NOMO-1 treated with dmso at 0.1 percent for 144 hours (cell line): ENCODE results near the gene PLXDC2.
"Not testable (repeated sequence)": the region's sequence is repeated elsewhere in the genome, so short reads cannot be mapped to it uniquely, and the experiment has no call there.

Experiments
- DNase-seq: peaks from one replicate; lab custom pipeline; 2025; ENCODE audit not compliant: unreplicated experiment; lab: John Stamatoyannopoulos, UW

Gene PLXDC2

GRCh38 chr10:19816411-19817230 is at the start of gene PLXDC2:
Gene PLXDC2, plus strand, starts transcription at chr10:19816432.
- peak; percentile 70 for DNase-seq

DNA sequence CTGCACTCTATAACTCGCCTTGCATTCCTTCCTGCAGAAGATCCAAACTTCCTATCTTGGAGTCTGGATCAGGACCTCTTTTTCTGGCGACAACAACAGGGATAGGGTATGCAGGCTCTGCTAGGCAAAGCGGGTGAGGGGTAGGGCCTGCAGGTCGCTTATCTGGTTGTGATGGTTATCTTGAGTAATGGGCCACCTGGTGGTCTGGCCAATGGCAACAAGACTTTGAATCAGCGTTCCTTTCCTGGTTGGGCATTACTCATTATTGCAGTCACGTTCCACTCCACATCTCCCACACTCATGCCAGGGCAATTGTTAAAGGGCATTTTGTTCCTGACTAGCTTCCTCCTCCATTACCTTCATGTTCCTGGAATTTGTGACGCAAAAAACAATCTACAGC is 48.4 kb upstream of the PLXDC2 start:
- DNase-seq: no peak

DNA sequence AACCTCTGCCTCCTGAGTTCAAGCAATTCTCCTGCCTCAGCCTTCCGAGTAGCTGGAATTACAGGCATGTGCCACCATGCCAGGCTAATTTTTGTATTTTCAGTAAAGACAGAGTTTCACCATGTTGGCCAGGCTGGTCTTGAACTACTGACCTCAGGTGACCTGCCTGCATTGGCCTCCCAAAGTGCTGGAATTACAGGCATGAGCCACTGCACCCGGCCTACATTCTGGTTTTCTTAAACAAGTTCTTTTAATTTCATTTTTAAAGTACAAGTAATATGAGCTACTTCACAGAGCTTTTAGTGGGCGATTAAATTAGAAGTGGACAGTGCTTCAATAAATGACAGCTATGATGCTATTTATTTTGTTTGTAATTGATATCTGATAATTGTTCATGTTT is 46.4 kb upstream of the PLXDC2 start:
- not testable (repeated sequence) for DNase-seq

- DNase-seq: no peak
These were observed 43.3 kb upstream of the PLXDC2 start for GRCh38 chr10:19772972-19773371.

DNA sequence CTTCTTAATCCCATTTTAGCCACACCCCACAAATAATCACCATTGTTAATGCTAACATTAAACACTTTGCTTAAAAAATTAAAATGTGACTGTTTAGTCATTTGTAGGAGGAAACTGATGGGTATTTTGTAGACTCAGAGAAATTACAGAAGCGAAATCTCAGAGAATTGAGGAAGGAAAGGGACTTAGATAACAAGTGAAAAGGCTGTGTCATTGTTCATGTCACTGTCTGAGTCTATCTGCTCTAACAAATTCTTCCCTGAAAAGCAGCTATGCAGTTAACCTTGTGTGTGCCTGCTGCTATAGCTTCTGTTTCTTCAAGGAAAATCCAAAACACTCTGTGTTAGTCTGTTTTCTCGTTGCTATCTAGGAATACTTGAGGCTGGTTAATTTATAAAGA is 40.9 kb upstream of the PLXDC2 start:
- peak; percentile 52 for DNase-seq

DNA sequence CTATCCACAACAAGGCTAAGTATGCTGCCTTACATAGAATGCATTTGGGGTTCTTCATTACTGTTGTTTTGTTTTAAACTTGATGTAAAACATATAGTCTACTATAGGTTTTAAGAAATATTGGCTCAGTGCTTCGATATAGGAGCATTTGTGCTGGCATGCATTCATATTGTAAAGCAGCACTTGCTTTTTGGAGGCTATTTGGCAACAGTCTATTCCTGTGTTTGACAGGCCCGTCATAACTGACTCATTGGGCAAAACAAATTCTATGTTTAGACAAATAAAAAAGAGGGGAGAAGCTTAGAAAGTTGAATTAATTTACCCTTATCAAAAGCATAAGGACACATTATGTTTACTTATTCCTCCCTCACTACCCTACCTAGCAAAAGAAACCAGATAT is 38.4 kb upstream of the PLXDC2 start:
- no peak for DNase-seq

- DNase-seq: no peak
These were observed 37.2 kb upstream of the PLXDC2 start for GRCh38 chr10:19778996-19779395.

DNA sequence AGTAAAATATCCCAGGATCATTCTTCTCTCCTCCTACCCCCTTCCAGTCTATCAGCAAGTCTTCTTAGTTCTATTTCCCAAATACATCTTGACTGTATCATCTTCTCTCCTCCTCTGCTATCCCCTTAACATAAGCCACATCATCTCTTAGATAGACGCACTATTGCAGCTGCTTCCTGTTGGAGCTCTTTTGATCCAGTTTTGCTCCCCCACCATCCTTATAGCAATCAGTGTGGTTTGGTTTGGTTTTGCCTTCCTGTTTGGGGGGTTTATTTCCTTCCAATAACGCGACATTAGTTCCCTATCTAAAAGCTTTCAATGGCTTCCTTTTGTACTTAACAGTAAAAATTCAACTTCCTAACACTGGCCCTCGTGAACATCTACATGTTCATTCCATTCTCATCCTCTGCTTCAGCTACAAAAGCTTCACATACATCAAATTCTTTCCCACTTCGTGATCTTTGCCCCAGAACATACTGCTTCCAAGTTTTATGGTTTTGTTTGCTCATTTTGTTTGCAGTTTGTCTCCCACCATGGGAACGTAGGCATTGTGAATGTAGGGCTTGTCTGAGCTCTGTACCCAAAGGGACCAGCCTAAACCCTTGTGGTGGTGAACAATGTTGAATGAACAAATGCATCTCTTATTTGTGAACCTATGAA is 33.7 kb upstream of the PLXDC2 start:
- no peak for DNase-seq

- DNase-seq: no peak
These were observed 32.5 kb upstream of the PLXDC2 start for GRCh38 chr10:19783721-19784120.

DNA sequence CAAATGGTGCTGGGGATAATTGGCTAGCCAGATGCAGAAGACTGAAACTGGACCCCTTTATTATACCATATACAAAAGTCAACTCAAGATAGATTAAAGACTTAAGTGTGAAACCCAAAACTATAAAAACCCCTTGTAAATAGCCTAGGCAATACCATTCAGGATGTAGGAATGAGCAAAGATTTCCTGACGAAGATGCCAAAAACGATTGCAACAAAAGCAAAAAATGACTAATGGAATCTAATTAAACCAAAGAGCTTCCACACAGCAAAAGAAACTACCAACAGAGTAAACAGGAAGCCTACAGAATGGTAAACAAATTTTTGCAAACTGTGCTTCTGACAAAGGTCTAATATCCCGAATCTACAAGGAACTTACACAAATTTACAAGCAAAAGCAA is 30.9 kb upstream of the PLXDC2 start:
- no peak for DNase-seq

GRCh38 chr10:19788075-19788686 is 28.1 kb upstream of the PLXDC2 start:
- DNase-seq: peak; percentile 1

GRCh38 chr10:19788902-19789301 is 27.3 kb upstream of the PLXDC2 start:
- no peak for DNase-seq

DNA sequence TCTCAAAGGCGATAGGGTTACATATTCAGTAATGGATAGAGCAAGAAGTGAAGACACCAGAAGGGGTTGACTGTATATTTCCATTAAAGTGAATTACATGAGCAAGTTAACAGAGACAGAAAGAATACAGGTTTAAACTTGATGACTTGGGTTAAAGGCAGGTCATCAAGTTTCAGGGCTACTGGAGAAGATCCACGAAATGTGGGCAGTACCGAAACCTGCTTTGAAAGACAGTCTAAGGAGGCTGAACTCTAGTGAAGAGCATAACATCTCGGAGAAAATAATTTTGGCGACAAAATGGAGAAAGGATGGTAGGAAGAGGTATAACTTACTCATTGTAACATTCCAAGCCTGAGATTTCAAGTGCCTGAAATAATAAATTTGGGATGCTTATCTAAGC is 26.6 kb upstream of the PLXDC2 start:
- no peak for DNase-seq

DNA sequence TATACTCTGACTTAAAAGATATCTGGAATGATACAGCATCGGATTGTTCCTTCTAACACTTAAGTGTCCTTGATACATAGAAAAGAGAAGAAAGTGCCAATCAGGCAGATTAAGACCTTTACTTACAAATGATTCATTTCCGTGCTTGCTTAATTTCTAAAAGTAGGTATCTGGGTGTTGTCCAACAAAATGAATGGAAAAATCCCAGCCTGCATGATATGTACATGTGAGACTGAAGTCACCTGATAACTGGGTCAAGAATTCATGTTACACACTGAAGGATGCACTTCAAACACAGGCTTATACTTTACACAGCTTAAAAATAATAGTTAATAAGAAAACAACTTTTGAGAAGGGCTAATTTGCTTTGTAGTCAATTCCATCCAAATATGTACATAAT is 25.2 kb upstream of the PLXDC2 start:
- no peak for DNase-seq

DNA sequence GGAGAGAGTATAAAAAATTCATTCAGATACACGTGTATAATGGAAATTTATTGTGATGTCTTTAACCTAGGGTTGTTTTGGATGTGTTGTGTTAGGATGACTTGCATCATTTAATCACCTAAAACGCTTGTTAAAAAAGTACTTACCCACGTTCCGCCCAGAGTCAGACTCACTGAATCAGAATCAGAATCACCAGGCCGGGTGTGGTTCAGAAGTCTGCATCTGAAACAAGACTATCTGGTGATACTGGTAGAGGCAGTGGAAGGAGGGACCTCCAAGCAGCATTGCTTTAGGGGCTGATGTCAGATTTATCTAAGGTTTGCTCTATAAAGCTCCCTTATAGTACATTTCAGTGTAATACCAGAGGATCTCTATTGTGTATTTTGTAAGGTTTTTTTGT is 20.5 kb upstream of the PLXDC2 start:
- no peak for DNase-seq

DNA sequence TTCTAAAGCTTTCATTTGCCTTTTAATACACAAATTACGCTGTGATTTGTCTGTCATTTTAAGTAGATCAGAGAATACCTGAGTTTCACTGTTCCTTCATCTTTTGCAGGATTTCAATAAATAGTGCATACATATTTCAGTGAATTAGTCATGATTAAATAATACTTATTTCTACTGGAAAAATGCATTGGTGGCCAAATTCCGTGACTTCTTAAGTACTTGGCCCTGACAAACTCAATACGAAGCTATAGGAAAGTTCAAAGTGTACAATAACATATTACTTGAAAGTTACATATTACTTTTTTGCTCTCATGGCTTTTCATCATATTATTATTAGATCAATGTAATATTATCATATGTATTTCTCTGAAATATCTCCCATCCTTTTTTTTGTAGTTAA is 16.1 kb upstream of the PLXDC2 start:
- no peak for DNase-seq

DNA sequence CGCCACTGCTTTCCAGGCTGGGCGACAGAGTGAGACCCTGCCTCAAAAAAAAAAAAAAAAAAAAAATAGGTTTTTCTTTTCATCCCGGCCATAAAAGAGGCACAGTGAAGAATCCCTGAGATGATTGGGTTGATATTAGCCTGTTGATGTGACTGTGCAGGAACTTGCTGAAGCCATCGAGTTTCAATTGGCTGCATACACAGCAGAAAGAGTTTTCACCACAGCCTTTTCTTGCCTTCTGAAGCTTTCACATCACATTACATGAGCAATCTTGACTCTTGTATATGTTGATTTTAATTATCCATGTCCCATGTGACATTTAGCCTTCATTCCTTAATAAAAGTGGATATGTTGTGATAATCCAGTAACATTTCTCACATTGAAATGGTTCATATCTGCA is 14.9 kb upstream of the PLXDC2 start:
- no peak for DNase-seq

DNA sequence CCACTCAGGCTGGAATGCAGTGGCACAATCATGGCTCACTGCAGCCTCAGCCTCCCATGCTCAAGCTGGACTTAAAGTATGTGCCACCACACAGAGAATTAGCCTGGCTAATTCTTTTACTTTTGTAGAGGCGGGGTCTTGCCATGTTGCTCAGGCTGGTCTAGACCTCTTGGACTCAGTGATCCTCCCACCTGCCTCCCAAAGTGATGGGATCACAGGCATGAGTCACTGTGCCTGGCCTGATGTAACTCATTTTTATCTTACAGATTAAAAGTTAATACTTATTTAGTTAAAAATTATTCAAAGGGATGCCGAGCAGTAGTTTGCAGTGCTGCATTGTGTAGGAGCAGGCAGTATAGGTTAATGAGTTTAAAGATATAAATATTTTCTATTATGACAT is 12.6 kb upstream of the PLXDC2 start:
- DNase-seq: no peak

- no peak for DNase-seq
These were observed 6.8 kb upstream of the PLXDC2 start for GRCh38 chr10:19809481-19809880.

DNA sequence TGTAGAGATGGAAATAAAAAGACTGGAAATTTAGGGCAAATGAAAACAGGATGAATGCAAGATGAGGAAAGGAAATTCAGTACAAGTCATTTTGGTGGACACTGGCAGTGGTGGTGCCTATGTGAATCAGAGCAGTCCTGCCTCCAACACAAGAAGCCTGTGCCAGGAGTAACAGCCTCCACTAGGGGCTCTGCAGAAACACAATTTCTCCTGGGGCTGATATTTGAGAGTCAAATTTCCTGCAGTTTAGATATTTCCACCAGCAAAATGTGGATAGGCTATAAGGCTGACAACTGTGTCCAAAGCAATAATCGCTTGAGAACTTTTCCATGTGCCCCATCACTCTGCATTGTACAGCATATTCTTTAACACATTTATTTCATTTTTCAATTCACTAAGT is 4.7 kb upstream of the PLXDC2 start:
- no peak for DNase-seq

DNA sequence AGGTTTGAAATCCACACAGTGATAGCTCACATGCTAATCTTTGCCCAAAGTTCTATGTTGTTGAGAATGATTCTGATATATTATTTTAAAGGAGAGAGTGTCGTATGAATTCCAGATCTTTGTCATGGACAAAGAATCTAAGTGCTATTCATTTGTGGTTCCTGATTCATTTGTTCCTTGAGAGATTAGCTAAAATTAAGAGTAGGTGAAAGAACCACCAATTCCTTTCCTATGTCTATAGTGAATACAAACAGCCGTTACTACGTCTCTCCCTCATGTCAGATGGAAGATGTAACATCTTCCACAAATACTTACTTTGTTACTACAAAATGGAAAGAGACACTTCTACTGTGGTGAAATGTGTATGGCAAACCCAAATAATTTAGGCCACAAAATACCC is 3.3 kb upstream of the PLXDC2 start:
- no peak for DNase-seq

DNA sequence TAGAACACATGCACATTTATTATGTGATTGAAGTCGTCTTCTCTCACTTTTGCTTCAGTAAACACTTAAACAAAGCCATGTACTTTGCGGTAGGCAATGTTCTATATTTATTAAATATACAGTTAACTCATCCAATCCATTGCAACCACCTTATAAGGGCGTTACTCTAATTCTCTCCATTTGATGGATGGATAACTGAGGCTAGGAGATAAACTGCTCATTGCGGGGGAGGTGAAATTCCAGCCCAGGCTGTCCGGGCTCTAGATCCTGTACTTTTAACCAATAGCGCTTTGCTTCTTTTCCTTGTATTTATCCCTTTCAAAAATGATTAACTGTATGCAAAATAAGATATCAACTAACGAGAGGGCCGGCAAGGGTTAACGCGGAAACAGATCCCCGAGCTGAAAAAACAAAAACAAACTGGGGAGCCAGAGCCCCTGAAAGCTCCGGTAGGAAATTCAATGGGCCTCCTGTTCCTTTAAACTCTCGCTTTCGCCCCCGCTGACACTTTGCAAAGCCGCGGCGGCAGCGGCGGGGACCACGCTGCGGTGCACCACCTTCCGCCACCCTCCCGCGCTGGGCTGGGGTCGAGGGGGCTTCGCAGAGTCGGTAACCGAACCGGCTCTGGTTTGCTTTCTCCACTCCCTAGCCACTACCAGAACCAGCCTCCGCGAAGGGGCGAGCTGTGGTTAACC is 1.0 kb upstream of the PLXDC2 start:
- DNase-seq: no peak
